VCaP (cell line): ENCODE results near the gene LDLRAD4.

ENCODE experiments used
- H3K27ac ChIP-seq: fragments of 450-650 bp; 2 replicates; pipeline ENCODE4 v1.5.1; 2017
- CTCF ChIP-seq: fragments of 450-650 bp; conservative IDR thresholded peaks from 2 replicates; pipeline ENCODE4 v1.5.1; 2017; ENCODE audit warnings: mild to moderate bottlenecking, moderate library complexity

LDLRAD4 gene

DNA sequence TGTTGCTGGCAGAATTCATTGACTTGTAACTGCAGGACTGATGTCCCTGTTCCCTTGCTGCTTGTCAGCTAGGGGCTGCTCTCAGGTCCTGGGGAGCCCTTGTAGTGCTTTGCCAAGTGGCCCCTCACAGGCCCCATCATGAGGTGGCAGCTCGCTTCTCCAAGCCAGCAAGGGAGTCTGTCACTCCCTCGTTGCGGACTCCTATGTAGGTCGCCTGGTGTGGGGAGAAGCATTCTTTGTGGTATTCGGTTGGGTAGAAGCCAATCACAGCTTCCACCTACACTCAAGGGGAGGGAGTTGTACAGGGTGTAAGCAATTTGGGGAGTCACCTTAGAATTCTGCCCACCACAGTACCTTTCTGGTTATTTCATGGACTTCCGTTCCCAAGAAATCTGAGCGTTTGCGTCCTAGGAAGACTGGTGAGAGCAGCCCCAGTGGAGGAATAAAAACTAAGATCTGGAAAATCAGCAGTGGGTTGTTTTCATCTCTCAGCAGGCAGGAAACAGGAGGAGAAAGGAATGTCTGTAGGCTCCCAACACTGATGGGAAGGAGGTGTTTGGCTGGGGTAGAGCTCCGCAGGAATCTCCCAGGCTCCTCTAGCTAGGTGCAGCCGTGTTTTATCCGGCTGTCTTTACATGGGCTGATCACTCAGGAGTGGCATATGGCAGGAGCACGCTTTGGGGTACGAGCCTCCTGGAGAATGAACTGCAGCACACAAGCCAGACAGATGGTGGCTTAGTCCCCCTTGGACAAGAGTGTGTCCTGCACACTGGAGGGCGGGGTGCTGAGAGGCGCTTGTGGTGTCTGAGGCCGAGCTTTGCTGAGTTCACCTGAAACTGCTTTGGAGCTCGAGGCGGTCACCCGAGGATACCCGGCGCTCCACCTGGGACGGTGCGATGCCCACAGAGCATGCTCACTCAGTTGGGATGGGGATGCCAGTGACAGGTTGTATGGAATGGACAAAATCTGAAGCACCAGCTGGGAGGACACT lies 58.3 kb downstream of the LDLRAD4 start:
- no peak for TF ChIP-seq CTCF
- no peak overlapping the region for H3K27ac ChIP-seq

- TF ChIP-seq CTCF: no peak
- no peak overlapping the region for H3K27ac ChIP-seq
These were observed 59.6 kb downstream of the LDLRAD4 start for GRCh38 chr18:13278062-13278630.

- no peak for TF ChIP-seq CTCF
- H3K27ac ChIP-seq: no peak overlapping the region
These were observed 60.9 kb downstream of the LDLRAD4 start for GRCh38 chr18:13279181-13280069.

- TF ChIP-seq CTCF: no peak
- H3K27ac ChIP-seq: no peak overlapping the region
These were observed 61.7 kb downstream of the LDLRAD4 start for GRCh38 chr18:13280070-13280795.

DNA sequence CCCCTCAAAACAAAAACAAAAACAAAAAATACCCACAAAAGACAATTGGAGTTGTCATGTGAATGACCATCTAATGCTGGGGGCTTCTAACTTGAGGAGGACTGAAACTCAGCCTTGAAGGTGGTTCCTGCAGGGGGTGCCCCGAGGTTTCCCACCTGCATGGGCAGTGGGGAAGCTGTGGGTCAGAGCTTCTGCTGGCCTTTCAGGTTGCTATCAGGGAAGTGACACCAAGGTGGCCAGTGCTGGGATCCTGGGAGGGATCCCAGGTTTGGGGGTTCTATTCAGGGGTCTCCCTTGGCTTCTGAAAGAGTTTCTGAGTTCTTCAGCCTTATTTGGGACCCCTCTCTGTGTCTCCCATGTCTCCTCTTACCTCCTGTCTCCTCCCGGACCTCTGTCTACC lies 62.8 kb downstream of the LDLRAD4 start:
- no peak overlapping the region for H3K27ac ChIP-seq
- no peak for TF ChIP-seq CTCF

DNA sequence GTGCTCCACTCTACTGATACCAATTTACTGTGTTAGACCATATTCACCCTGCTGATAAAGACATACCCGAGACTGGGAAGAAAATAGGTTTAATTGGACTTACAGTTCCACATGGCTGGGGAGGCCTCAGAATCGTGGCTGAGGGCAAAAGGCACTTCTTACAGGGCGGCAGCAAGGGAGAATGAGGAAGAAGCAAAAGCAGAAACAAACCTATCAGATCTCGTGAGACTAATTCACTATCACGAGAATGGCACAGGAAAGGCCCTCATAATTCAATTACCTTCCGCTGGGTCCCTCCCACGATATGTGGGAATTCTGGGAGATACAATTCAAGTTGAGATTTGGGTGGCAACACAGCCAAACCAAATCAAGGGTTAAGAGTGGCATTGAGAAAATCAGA lies 65.2 kb downstream of the LDLRAD4 start:
- no peak for TF ChIP-seq CTCF
- no peak overlapping the region for H3K27ac ChIP-seq
